Renal pelvis (tissue), 4 donors: ENCODE measurements around the gene GPR3. TPM values are rescaled to one million over a fixed set of nuclear protein-coding genes. Genes with fewer than 3 reads are reported as not detected.
A peak's percentile ranks its signal among the peaks of the same experiment; 100 is the strongest.
"Not testable (repeated sequence)": the region's sequence is repeated elsewhere in the genome, so short reads cannot be mapped to it uniquely, and the experiment has no call there.

Experiments
- DNase-seq: peaks from one replicate; pipeline ENCODE4 v3.0.0-alpha.2; 2013
- polyA plus RNA-seq, 3 donors: library from polyadenylated mRNA; unstranded; fragments of 120-200 nt; gene quantifications; one replicate each; pipeline ENCODE4 v1.2.1, GENCODE V29; 2013; ENCODE audit not compliant: insufficient read length in 3 of 3

Gene GPR3
- polyA plus RNA-seq, 3 donors = 0.84 to 1.1 (median 1.0) TPM

GRCh38 chr1:27418326-27419185 lies 26.1 kb downstream of the GPR3 start:
- DNase-seq = peak; percentile 66

- DNase-seq = no peak
Measured at GRCh38 chr1:27423709-27424108, 31.3 kb downstream of the GPR3 start.

- DNase-seq = no peak
Measured at GRCh38 chr1:27427329-27427728, 34.9 kb downstream of the GPR3 start.

- DNase-seq = no peak
Measured at GRCh38 chr1:27427816-27428315, 35.4 kb downstream of the GPR3 start.

- DNase-seq = no peak
Measured at GRCh38 chr1:27428316-27429028, 36.0 kb downstream of the GPR3 start.

GRCh38 chr1:27429029-27429425 lies 36.6 kb downstream of the GPR3 start:
- DNase-seq = no peak

- no peak for DNase-seq
Measured at GRCh38 chr1:27430903-27431600, 38.6 kb downstream of the GPR3 start.

GRCh38 chr1:27431601-27431940 lies 39.1 kb downstream of the GPR3 start:
- DNase-seq = no peak

GRCh38 chr1:27432725-27433124 lies 40.3 kb downstream of the GPR3 start:
- not testable (repeated sequence) for DNase-seq

GRCh38 chr1:27433706-27434105 lies 41.3 kb downstream of the GPR3 start:
- DNase-seq = no peak

GRCh38 chr1:27435566-27436203 lies 43.3 kb downstream of the GPR3 start:
- DNase-seq = no peak

GRCh38 chr1:27436204-27437159 lies 44.1 kb downstream of the GPR3 start:
- no peak for DNase-seq

- DNase-seq = no peak
Measured at GRCh38 chr1:27438621-27439061, 46.2 kb downstream of the GPR3 start.

GRCh38 chr1:27439150-27439549 lies 46.7 kb downstream of the GPR3 start:
- DNase-seq = no peak

- no peak for DNase-seq
Measured at GRCh38 chr1:27444632-27445031, 52.2 kb downstream of the GPR3 start.

Other genes with a start within 250 kb of the GPR3 start
- gene SLC9A1, start 237.5 kb upstream of the GPR3 start, polyA plus RNA-seq = 10 to 100 TPM; 25.8 to 28.7 (median 28.1) TPM
- 10 to 100 TPM; 46.7 to 54.0 (median 47.0) TPM for gene WDTC1, start 158.0 kb upstream of the GPR3 start, polyA plus RNA-seq
- 10 to 100 TPM; 42.3 to 46.8 (median 44.1) TPM for gene TMEM222, start 70.5 kb upstream of the GPR3 start, polyA plus RNA-seq
- gene SYTL1, start 50.6 kb upstream of the GPR3 start, polyA plus RNA-seq = 10 to 100 TPM; 12.6 to 17.0 (median 13.3) TPM
- 10 to 100 TPM in 1 of 3 donors, 1 to 10 TPM in 2; 9.4 to 11.4 (median 9.7) TPM for gene MAP3K6, start 25.7 kb upstream of the GPR3 start, polyA plus RNA-seq
- 1 to 10 TPM; 1.7 to 3.9 (median 2.1) TPM for gene FCN3, start 17.8 kb upstream of the GPR3 start, polyA plus RNA-seq
- gene CD164L2, start 9.3 kb upstream of the GPR3 start, polyA plus RNA-seq = under 1 TPM; 0.21 to 0.47 (median 0.33) TPM
- 100 to 1,000 TPM; 123 to 124 (median 123) TPM for gene WASF2, start 97.5 kb downstream of the GPR3 start, polyA plus RNA-seq
- gene AHDC1, start 211.5 kb downstream of the GPR3 start, polyA plus RNA-seq = 10 to 100 TPM; 49.7 to 58.9 (median 49.8) TPM
- gene FGR, start 242.6 kb downstream of the GPR3 start, polyA plus RNA-seq = 1 to 10 TPM; 1.5 to 1.9 (median 1.9) TPM